K562 (cell line): ENCODE results near the gene PEX5L. TPM values are rescaled to one million over a fixed set of nuclear protein-coding genes. Genes with fewer than 3 reads are reported as not detected.

ENCODE experiments used
- ATAC-seq: fragments of 200-7000 bp; cut with Tn5 transposase; 3 replicates; pipeline ENCODE4 v1.9.1; 2020; ENCODE audit warnings: moderate library complexity
- BruUV-seq: library from RNA; stranded (reverse); fragments of 400-500 nt; replicated peaks from 2 replicates; lab custom pipeline; 2021; lab: Mats Ljungman, UMichigan
- CTCF ChIA-PET: fragments of 300-600 bp; formaldehyde crosslinking; extraction: SDS; loops from one replicate; lab custom pipeline; 2021; ENCODE audit warnings: low intra/inter-chr PET ratio; lab: Yijun Ruan, JAX
- POLR2A ChIA-PET: fragments of 300-600, 350-650 bp; sonication (Branson Sonifier 250); formaldehyde crosslinking; extraction: SDS; loops from one replicate; lab custom pipeline; 2021; ENCODE audit warnings: antibody characterized with exemption, inconsistent platforms; lab: Yijun Ruan, JAX
- DNase-seq, 4 experiments: peaks; one replicate each; pipeline versions ENCODE4 v3.0.0 to v3.0.0-alpha.2; 2011 to 2018; ENCODE audit warnings: low spot score in 3 of 4, mixed read lengths in 3 of 4; ENCODE audit errors: extremely low read depth in 1 of 4
- FAIRE-seq: peaks from 2 replicates; lab custom pipeline; 2011; peaks lifted over from hg19 to GRCh38; lab: Jason Lieb, UNC
- H2AFZ ChIP-seq: 2 replicates; pipeline ENCODE4 v1.6.0; 2011; ENCODE audit warnings: low read depth, low read length, control low read depth, inconsistent platforms
- H3K27ac ChIP-seq: fragments of 200-600 bp; 3 replicates; pipeline ENCODE4 v1.8.0; 2011; ENCODE audit warnings: low read depth, mild to moderate bottlenecking, control low read depth, inconsistent platforms, low read length, moderate library complexity, mixed read lengths; ENCODE audit errors: extremely low read depth
- H3K27me3 ChIP-seq, 2 experiments: fragments of 300-600 bp in 1 of 2; 2 replicates in 1 of 2; 3 replicates in 1 of 2; pipeline versions ENCODE4 v1.6.0 to v1.8.0; 2011; ENCODE audit warnings: inconsistent platforms in 2 of 2, low read length in 2 of 2, mild to moderate bottlenecking in 1 of 2, mixed read lengths in 1 of 2, moderate library complexity in 1 of 2; ENCODE audit not compliant: control insufficient read depth in 2 of 2, insufficient read depth in 2 of 2
- H3K36me3 ChIP-seq: fragments of 300-600 bp; 3 replicates; pipeline ENCODE4 v1.8.0; 2011; ENCODE audit warnings: mild to moderate bottlenecking, low read length, inconsistent platforms; ENCODE audit not compliant: control insufficient read depth, insufficient read depth
- H3K4me1 ChIP-seq, 2 experiments: fragments of 200-600 bp in 1 of 2; replicated peaks in 1 of 2; 2 replicates in 1 of 2; 3 replicates in 1 of 2; pipeline versions ENCODE4 v1.5.1 to v1.8.0; 2011; ENCODE audit warnings: inconsistent platforms in 2 of 2, low read length in 2 of 2, mild to moderate bottlenecking in 1 of 2, mixed read lengths in 1 of 2, moderate library complexity in 1 of 2; ENCODE audit not compliant: control insufficient read depth in 2 of 2, insufficient read depth in 2 of 2
- H3K4me2 ChIP-seq: 2 replicates; pipeline ENCODE4 v1.6.1; 2011; ENCODE audit warnings: low read length, control low read depth, inconsistent platforms, mixed read lengths; ENCODE audit not compliant: insufficient read depth
- H3K4me3 ChIP-seq: fragments of 200-600 bp; sonication (generic), shearing (Covaris generic); 2 replicates; pipeline ENCODE4 v1.5.1; 2016; ENCODE audit warnings: control low read depth, inconsistent platforms
- H3K79me2 ChIP-seq: fragments of 200-600 bp; 3 replicates; pipeline ENCODE4 v1.8.0; 2011; ENCODE audit warnings: low read length, inconsistent platforms; ENCODE audit not compliant: control insufficient read depth, insufficient read depth
- H3K9ac ChIP-seq, 2 experiments: 2 replicates each; pipeline versions ENCODE4 v1.6.0 to v1.6.1; 2011; ENCODE audit warnings: low read depth in 2 of 2, low read length in 2 of 2, control low read depth in 1 of 2, inconsistent platforms in 1 of 2, mild to moderate bottlenecking in 1 of 2, mixed read lengths in 1 of 2; ENCODE audit not compliant: insufficient read depth in 1 of 2
- H3K9me1 ChIP-seq: one replicate; pipeline ENCODE4 v1.6.0; 2011; ENCODE audit warnings: inconsistent platforms, mild to moderate bottlenecking, low read length, moderate library complexity; ENCODE audit not compliant: control insufficient read depth, insufficient read depth
- H3K9me3 ChIP-seq: replicated peaks from 2 replicates; pipeline ENCODE4 v1.5.1; 2011; ENCODE audit warnings: low read depth, low read length, inconsistent platforms; ENCODE audit not compliant: control insufficient read depth, insufficient read depth
- H4K20me1 ChIP-seq: replicated peaks from 2 replicates; pipeline ENCODE4 v1.6.1; 2011; ENCODE audit warnings: low read length, inconsistent platforms, mixed read lengths; ENCODE audit not compliant: control insufficient read depth, insufficient read depth
- C11orf30 ChIP-seq: fragments of 450-650 bp; IDR thresholded peaks from 2 replicates; pipeline ENCODE4 v1.6.1; 2016; ENCODE audit warnings: low read depth, mild to moderate bottlenecking
- ETV1 ChIP-seq: fragments of 450-650 bp; conservative IDR thresholded peaks from 2 replicates; pipeline ENCODE4 v1.6.1; 2016; ENCODE audit warnings: missing genetic modification characterization, control low read depth, low read depth, missing compliant biosample characterization
- KDM2B ChIP-seq: fragments of 250-450 bp; sonication (Bioruptor Pico); IDR thresholded peaks from 2 replicates; pipeline ENCODE4 v1.8.0; 2021; ENCODE audit warnings: mild to moderate bottlenecking, moderate library complexity
- MAFF ChIP-seq: IDR thresholded peaks from 2 replicates; pipeline ENCODE4 v1.6.1; 2012; ENCODE audit warnings: low read length, improper control_type of control experiment
- MAFG ChIP-seq: fragments of 450-650 bp; conservative IDR thresholded peaks from 2 replicates; pipeline ENCODE4 v1.6.1; 2016; ENCODE audit warnings: missing genetic modification characterization, missing compliant biosample characterization
- RAD51 ChIP-seq: fragments of 450-650 bp; IDR thresholded peaks from 2 replicates; pipeline ENCODE4 v1.7.1; 2016; ENCODE audit warnings: low read depth, mild to moderate bottlenecking, borderline replicate concordance
- ZFPM2 ChIP-seq: fragments of 250-450 bp; sonication (Bioruptor Pico); IDR thresholded peaks from 2 replicates; pipeline ENCODE4 v1.5.1; 2022; ENCODE audit warnings: mild to moderate bottlenecking
- ZNF12 ChIP-seq: sonication (generic); formaldehyde crosslinking; IDR thresholded peaks from 2 replicates; pipeline ENCODE4 v1.4.0; 2020; ENCODE audit warnings: mild to moderate bottlenecking, missing genetic modification reagents
- ZNF316 ChIP-seq: fragments of 450-650 bp; IDR thresholded peaks from 2 replicates; pipeline ENCODE4 v1.6.1; 2016
- WGBS: fragments of 100-300 bp; shearing (Covaris generic); methylation state at CpG from one replicate; pipeline ENCODE4 v1.1.6; 2016; ENCODE audit warnings: low coverage, mixed read lengths; ENCODE audit not compliant: insufficient coverage; ENCODE audit errors: missing lambda C conversion rate; 5-methylcytosine and 5-hydroxymethylcytosine counted together
- in situ Hi-C: fragments of 300-500 bp; cut with MboI; formaldehyde crosslinking; loops from 4 replicates; pipeline ENCODE4 v1.15.0; 2018; ENCODE audit warnings: inconsistent platforms, mixed read lengths
- intact Hi-C: fragments of 100-400 bp; cut with micrococcal nuclease; formaldehyde crosslinking; loops from 2 replicates; pipeline ENCODE4 v1.14.2; 2022
- polyA plus RNA-seq, 8 experiments: library from polyadenylated mRNA; depleted of rRNA in 4 of 8; stranded (reverse) in 5 of 8; unstranded in 3 of 8; fragments of >200 nt; fragmentation: Nextera tagmentation in 2 of 8; fragmentation: Illumina TruSeq in 1 of 8; extraction: Ambion mirVana in 2 of 8; extraction: Trizol in 1 of 8; gene quantifications; 2 replicates each; pipeline versions ENCODE4 v1.2.1 to v1.2.3, GENCODE V29; 2011 to 2014; ENCODE audit warnings: inconsistent platforms in 1 of 8, missing spikeins in 1 of 8
- total RNA-seq, 7 experiments: library from RNA; depleted of rRNA in 6 of 7; stranded (reverse); fragments of >200 nt in 6 of 7; fragmentation: Illumina TruSeq in 2 of 7; extraction: Trizol in 2 of 7; gene quantifications; 2 replicates each; pipeline versions ENCODE4 v1.2.1 to v1.2.3, GENCODE V29; 2011 to 2021; ENCODE audit warnings: low replicate concordance in 1 of 7
- TF ChIP-seq, protein P1 (sequence below): sonication (generic); formaldehyde crosslinking; IDR thresholded peaks from 2 replicates; pipeline ENCODE4 v1.5.0; 2020; ENCODE audit warnings: missing genetic modification reagents
- TF ChIP-seq, protein P2 (sequence below): sonication (generic); IDR thresholded peaks from 2 replicates; pipeline ENCODE4 v1.6.1; 2016
- TF ChIP-seq, protein P3 (sequence below): sonication (generic); formaldehyde crosslinking; IDR thresholded peaks from 2 replicates; pipeline ENCODE4 v1.8.0; 2022; ENCODE audit warnings: mild to moderate bottlenecking, missing genetic modification reagents
- TF ChIP-seq, protein P4 (sequence below): fragments of 450-650 bp; formaldehyde crosslinking; IDR thresholded peaks from 2 replicates; pipeline ENCODE4 v1.4.0; 2020; ENCODE audit warnings: mild to moderate bottlenecking, mixed read lengths
- TF ChIP-seq, protein P5 (sequence below): fragments of 250-450 bp; sonication (Bioruptor Pico); IDR thresholded peaks from 2 replicates; pipeline ENCODE4 v1.8.0; 2022; ENCODE audit warnings: moderate library complexity, mild to moderate bottlenecking, inconsistent platforms
- TF ChIP-seq, protein P6 (sequence below): sonication (generic); formaldehyde crosslinking; IDR thresholded peaks from 2 replicates; pipeline ENCODE4 v1.8.1; 2022; ENCODE audit warnings: missing genetic modification reagents

Gene PEX5L
- total and polyA plus RNA-seq, 9 of the 15 experiments (the other 6 are each of a cell fraction or from before 2014, with no cell fraction given): not detected

DNA sequence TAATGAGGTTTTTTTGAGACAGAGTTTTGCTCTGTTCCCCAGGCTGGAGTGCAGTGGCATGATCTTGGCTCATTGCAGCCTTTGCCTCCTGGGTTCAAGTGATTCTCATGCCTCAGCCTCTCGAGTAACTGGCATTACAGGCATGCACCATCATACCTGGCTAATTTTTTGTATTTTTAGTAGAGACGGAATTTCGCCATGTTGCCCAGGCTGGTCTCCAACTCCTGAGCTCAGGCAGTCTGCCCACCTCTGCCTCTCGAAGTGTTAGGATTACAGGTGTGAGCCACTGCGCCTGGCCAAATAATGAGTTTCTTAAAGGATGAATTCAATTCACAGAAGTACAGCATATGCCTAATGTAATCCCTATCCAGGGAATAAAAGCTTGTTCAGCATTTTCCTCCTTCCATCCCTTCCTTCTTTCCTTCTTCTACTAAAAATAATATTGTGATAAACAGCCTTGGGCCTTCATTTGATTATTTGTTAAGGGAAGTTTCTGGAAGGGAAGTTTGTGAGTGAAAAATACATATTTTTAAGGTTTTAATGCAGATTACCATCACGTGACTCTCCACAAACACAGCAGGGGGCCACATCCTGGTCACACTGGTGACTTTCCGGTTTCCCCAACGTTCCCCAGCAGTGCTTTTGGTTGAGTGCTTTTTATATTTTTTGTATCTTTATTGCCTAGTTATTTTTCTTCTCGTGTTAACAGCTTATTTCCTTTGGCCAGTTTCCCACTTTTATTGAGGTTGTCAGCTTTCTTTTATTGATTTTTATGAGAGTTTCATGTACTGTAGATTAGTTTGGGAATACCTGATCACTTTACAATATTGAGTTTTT, 267.1 kb downstream of the PEX5L start:
- BruUV-seq: no TSS peak
- Histone ChIP-seq H3K9me3 (no peaks in the 10 kb centered on the region), H3K4me1 (no peaks in the 10 kb centered on the region), H3K79me2 (no peaks in the 10 kb centered on the region), H3K27me3 (no peaks in the 10 kb centered on the region), H4K20me1 (no peaks in the 10 kb centered on the region), H3K36me3 (no peaks in the 10 kb centered on the region), H2AFZ (no peak overlapping the region), H3K4me2 (no peak overlapping the region), H3K4me3 (no peak overlapping the region), H3K9ac (no peak overlapping the region), H3K9me1 (no peaks in the 10 kb centered on the region), H3K27ac (no peak overlapping the region)
- intact Hi-C loops (loop anchor here (5.0 kb wide), 1 partner anchor 828 kb away; no protein-coding TSS in a partner anchor), in situ Hi-C loops (no loop called here)
- FAIRE-seq (no peak), ATAC-seq (no peak), DNase-seq (peak in 2 of 4 experiments; percentile 13 to 14)
- TF ChIP-seq ETV1 (tag) (no peak), ZNF316 (peak; percentile 67), C11orf30 (peak; percentile 65), RAD51 (peak; percentile 50), KDM2B (CRISPR knock-in tag) (no peak), ZFPM2 (CRISPR knock-in tag) (no peak), MAFF (peak; percentile 27; the same call in 1 of the 2 replicates), MAFG (tag) (peak; percentile 51; the same call in 1 of the 2 replicates), ZNF12 (no peak)
- TF ChIP-seq, protein P1, sequence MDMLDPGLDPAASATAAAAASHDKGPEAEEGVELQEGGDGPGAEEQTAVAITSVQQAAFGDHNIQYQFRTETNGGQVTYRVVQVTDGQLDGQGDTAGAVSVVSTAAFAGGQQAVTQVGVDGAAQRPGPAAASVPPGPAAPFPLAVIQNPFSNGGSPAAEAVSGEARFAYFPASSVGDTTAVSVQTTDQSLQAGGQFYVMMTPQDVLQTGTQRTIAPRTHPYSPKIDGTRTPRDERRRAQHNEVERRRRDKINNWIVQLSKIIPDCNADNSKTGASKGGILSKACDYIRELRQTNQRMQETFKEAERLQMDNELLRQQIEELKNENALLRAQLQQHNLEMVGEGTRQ: peak; percentile 55
- TF ChIP-seq, protein P2, sequence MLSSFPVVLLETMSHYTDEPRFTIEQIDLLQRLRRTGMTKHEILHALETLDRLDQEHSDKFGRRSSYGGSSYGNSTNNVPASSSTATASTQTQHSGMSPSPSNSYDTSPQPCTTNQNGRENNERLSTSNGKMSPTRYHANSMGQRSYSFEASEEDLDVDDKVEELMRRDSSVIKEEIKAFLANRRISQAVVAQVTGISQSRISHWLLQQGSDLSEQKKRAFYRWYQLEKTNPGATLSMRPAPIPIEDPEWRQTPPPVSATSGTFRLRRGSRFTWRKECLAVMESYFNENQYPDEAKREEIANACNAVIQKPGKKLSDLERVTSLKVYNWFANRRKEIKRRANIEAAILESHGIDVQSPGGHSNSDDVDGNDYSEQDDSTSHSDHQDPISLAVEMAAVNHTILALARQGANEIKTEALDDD: no peak
- TF ChIP-seq, protein P3, sequence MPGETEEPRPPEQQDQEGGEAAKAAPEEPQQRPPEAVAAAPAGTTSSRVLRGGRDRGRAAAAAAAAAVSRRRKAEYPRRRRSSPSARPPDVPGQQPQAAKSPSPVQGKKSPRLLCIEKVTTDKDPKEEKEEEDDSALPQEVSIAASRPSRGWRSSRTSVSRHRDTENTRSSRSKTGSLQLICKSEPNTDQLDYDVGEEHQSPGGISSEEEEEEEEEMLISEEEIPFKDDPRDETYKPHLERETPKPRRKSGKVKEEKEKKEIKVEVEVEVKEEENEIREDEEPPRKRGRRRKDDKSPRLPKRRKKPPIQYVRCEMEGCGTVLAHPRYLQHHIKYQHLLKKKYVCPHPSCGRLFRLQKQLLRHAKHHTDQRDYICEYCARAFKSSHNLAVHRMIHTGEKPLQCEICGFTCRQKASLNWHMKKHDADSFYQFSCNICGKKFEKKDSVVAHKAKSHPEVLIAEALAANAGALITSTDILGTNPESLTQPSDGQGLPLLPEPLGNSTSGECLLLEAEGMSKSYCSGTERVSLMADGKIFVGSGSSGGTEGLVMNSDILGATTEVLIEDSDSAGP (CRISPR knock-in tag): no peak
- TF ChIP-seq, protein P4, sequence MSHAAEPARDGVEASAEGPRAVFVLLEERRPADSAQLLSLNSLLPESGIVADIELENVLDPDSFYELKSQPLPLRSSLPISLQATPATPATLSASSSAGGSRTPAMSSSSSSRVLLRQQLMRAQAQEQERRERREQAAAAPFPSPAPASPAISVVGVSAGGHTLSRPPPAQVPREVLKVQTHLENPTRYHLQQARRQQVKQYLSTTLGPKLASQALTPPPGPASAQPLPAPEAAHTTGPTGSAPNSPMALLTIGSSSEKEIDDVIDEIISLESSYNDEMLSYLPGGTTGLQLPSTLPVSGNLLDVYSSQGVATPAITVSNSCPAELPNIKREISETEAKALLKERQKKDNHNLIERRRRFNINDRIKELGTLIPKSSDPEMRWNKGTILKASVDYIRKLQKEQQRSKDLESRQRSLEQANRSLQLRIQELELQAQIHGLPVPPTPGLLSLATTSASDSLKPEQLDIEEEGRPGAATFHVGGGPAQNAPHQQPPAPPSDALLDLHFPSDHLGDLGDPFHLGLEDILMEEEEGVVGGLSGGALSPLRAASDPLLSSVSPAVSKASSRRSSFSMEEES: peak; percentile 87
- TF ChIP-seq, protein P5, sequence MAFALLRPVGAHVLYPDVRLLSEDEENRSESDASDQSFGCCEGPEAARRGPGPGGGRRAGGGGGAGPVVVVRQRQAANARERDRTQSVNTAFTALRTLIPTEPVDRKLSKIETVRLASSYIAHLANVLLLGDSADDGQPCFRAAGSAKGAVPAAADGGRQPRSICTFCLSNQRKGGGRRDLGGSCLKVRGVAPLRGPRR: no peak
- TF ChIP-seq, protein P6, sequence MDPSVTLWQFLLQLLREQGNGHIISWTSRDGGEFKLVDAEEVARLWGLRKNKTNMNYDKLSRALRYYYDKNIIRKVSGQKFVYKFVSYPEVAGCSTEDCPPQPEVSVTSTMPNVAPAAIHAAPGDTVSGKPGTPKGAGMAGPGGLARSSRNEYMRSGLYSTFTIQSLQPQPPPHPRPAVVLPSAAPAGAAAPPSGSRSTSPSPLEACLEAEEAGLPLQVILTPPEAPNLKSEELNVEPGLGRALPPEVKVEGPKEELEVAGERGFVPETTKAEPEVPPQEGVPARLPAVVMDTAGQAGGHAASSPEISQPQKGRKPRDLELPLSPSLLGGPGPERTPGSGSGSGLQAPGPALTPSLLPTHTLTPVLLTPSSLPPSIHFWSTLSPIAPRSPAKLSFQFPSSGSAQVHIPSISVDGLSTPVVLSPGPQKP (CRISPR knock-in tag): no peak
- ChIA-PET CTCF (no interaction called here), POLR2A (no interaction called here)
- WGBS: 6% methylated on average over 9 of the region's 9 CpGs
